ENCODE data around the gene TSPAN3.
A peak's percentile ranks its signal among the peaks of the same experiment; 100 is the strongest.

TSPAN3 gene

DNA sequence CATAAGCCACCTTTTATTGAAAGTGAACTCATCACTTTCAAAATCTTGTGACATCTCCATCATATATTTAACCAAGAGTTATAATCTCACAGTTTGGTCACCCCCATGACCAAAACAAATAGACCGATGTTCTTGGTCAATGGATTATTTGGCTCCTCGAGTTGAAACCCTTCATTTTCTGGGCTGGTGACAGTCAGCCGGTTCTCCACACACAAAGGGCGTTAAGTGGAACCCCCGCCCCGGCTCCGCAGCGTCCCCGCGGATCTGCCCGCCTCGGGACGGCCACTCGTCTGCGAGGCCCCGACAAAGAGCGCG is 772 bp downstream of the TSPAN3 start:
- Mint-ChIP-seq H3K36me3 (ENCODE audit: low read depth) (peaks cover 15% of the 10 kb centered on the region), H3K4me3 (peak overlapping the region; percentile 85), H3K4me1 (ENCODE audit: low read depth) (peaks cover 35% of the 10 kb centered on the region), H3K9me3 (no peaks in the 10 kb centered on the region), H3K27me3 (no peaks in the 10 kb centered on the region), H3K27ac (peak overlapping the region; percentile 85)
- DNase-seq: no peak

DNA sequence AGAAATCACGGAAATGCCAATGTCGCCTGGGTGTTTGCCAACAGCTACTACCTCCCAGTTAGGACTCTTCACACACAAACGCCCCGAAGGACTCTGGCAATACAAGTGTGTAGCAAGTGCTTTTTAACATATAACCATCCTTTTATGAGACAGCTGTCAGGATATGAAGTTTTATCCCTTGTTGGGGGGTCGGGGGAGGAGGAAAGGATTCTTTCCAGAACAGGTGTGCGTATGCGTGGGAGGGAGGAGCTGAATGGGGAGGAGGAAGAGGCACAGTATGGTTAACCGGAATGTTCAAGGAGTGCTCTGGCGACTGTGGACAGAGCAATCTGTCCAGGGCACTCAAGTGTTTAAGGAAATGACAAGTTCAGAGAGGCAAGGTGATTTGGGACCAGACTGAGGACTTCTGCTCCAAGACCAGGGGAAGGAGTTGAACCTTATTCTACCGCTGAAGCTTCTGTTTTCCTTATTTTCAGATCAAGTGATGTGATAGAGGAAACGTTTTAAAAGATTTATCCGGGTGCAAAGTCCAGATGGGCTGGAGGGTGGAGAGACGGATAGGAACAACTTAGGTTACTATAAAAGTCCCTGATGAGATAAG is 1.3 kb downstream of the TSPAN3 start:
- Mint-ChIP-seq H3K4me3 (peak overlapping the region; percentile 85), H3K9me3 (no peaks in the 10 kb centered on the region), H3K27me3 (no peaks in the 10 kb centered on the region), H3K36me3 (ENCODE audit: low read depth) (peaks cover 15% of the 10 kb centered on the region), H3K27ac (peak overlapping the region; percentile 85), H3K4me1 (ENCODE audit: low read depth) (peaks cover 40% of the 10 kb centered on the region)
- no peak for DNase-seq

DNA sequence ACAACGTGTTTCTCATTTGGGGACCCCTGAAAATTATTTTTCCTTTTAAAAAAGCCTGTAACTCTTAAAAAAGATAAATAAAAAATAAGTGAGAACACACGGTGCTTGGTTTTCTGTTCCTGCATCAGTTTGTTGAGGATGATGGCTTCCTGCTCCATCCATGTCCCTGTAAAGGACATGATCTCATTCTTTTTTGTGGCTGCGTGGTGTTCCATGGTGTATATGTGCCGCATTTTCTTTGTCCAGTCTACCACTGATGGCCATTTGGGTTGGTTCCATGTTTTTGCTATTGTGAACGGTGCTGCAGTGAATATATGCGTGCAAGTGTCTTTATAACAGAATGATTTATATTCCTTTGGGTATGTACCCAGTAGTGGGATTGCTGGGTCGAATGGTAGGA is 2.3 kb downstream of the TSPAN3 start:
- no peak for DNase-seq
- Mint-ChIP-seq H3K27ac (no peak overlapping the region), H3K4me3 (peak overlapping the region; percentile 19), H3K36me3 (ENCODE audit: low read depth) (peaks cover 15% of the 10 kb centered on the region), H3K9me3 (no peaks in the 10 kb centered on the region), H3K27me3 (no peaks in the 10 kb centered on the region), H3K4me1 (ENCODE audit: low read depth) (peaks cover 48% of the 10 kb centered on the region)

DNA sequence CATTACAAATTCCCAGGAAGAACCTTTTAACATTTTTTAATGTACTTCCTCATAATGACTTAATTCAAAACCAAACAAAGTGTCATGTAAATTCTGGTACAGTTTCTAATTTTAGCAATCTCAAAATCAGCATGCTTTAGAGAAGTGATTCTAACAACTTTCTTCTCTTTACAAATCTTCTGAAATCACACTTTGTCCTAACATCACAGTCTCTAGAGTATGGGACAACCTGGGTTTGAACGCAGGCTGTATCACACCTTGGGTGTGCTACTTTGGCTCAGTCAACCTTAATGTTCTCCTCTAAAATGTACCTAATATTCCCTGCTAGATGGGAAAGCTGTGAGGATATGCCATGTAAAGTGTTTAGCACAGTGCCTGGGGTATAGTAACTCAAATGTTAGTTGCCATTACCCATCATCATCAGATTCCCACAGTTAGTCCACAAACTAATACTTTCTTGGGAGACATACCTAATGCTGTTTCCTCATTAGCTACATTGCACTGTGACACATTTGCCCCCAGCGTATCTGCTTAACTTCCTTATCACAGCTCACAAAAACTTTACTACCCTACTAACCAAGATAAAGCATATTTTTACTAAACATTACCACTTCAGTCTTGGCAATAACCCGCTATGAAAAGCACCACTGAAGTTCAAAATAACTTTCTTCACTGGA is 3.1 kb downstream of the TSPAN3 start:
- Mint-ChIP-seq H3K27ac (no peak overlapping the region), H3K9me3 (no peaks in the 10 kb centered on the region), H3K4me3 (no peak overlapping the region), H3K27me3 (no peaks in the 10 kb centered on the region), H3K4me1 (ENCODE audit: low read depth) (peaks cover 52% of the 10 kb centered on the region), H3K36me3 (ENCODE audit: low read depth) (peaks cover 15% of the 10 kb centered on the region)
- DNase-seq: no peak

DNA sequence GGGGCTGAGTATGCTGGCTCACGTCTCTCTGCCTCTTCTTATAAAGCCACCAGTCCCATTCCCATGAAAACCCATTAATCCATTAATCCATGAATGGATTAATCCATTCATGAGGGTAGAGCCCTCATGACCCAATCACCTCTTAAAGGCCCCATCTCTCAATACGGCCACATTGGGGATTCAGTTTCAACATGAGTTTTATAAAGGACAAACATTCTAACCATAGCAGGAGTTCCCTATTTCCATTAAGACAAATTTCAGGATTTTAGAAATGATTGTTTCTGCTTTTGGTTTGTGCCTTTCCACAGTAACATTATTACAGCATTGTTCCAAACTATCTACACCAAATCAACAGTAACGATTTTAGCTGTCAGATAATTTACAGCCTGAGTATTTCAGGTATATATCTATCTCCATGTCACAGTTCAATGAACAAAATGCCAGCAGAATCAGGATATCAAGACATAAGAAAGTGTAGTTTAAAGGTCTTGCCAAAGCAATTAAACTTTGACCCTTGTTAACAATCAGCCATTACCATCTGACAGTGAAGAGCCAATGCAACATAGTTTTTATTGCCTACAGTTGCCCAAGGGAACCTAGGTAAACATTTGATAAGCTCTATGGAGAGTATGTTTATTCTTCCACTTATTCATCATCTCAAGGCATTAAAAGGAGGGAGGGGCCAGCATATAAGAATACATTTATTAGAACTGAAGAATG is 3.8 kb downstream of the TSPAN3 start:
- DNase-seq: no peak
- H3K4me1 Mint-ChIP-seq (ENCODE audit: low read depth): peaks cover 54% of the 10 kb centered on the region
- H3K27ac Mint-ChIP-seq: no peak overlapping the region

DNA sequence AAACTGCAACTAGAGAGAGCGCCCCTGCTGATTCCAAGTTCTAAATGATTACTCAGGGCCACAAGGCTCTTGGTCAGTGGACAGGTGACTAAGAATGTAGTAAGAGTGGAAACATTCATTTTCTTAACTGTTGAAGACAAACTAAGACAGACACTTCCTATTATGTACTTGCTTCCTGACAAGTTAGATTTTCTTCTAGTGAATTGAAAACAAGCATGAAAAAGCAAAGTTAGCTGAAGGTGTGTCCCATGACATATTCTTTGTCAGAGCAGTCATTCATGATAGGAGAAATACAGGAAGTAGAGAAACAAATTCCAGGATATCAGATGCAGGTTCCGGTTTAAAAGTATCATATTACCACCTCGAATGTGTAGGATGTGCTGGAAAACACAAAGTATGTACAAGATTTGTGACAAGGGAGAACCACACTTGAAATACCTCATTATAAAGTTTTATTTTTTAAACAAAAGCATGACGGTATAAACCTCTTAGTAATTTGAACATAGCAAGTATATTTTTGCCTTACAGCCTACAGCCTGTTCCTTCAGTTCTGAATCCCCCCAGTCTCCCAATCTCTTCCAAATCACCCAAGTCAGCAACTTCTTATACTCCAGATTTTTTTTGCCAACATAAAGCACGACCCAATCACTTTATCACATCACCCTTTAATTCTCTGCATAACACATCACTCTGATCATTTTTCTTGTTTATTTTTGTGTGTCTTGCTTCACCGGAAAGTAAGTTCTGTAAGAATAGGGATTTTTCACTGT is 6.2 kb downstream of the TSPAN3 start:
- H3K4me3 Mint-ChIP-seq: no peak overlapping the region
- no peak overlapping the region for H3K27ac Mint-ChIP-seq
- H3K9me3 Mint-ChIP-seq: no peaks in the 10 kb centered on the region
- no peak for DNase-seq
- H3K36me3 Mint-ChIP-seq (ENCODE audit: low read depth): peaks cover 10% of the 10 kb centered on the region
- no peaks in the 10 kb centered on the region for H3K27me3 Mint-ChIP-seq
- peaks cover 52% of the 10 kb centered on the region for H3K4me1 Mint-ChIP-seq (ENCODE audit: low read depth)

More for the DNA sequence above, 3.8 kb downstream of the TSPAN3 start:
- peaks cover 15% of the 10 kb centered on the region for H3K36me3 Mint-ChIP-seq (ENCODE audit: low read depth)
- H3K9me3 Mint-ChIP-seq: no peaks in the 10 kb centered on the region
- no peaks in the 10 kb centered on the region for H3K27me3 Mint-ChIP-seq
- no peak overlapping the region for H3K4me3 Mint-ChIP-seq

DNA sequence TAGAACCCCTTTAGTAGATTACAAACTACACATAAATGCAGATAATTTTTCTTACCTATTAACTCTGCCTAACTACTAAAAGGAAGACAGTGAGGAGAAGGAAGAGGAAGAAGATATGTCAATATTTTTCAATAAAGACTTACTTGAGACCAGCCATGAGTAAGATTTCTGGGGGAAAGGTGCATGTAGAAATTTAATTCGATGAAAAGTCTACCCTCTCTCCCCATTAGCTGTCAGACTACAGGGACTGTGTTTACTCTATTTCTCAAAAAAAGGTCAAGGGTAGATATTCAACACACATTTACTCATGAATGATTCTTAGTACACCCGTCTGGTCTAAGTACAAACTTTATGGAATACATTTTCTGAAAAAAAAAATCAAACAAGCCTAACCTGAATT is 6.8 kb downstream of the TSPAN3 start:
- H3K27ac Mint-ChIP-seq: no peak overlapping the region
- no peak for DNase-seq
- H3K36me3 Mint-ChIP-seq (ENCODE audit: low read depth): peaks cover 5% of the 10 kb centered on the region
- peaks cover 52% of the 10 kb centered on the region for H3K4me1 Mint-ChIP-seq (ENCODE audit: low read depth)
- no peak overlapping the region for H3K4me3 Mint-ChIP-seq
- no peaks in the 10 kb centered on the region for H3K27me3 Mint-ChIP-seq
- no peaks in the 10 kb centered on the region for H3K9me3 Mint-ChIP-seq

DNA sequence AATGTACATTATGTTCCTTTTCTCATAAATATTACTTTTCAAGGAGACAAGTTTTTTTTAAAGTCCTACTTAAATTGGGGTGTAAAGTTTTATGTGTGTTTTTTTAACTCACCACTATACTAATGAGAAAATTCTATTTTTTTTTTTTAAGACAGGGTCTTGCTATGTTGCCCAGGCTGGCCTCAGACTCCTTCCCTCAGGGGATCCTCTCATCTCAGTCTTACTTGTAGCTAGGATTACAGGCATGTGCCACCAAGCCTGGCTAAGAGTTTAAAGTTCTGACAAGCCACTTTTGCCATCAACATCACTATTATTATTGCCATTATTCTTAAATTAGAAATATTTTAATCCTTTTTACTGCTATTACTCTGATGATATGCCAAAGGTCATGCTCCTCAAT is 7.7 kb downstream of the TSPAN3 start:
- no peak overlapping the region for H3K27ac Mint-ChIP-seq
- H3K4me1 Mint-ChIP-seq (ENCODE audit: low read depth): peaks cover 50% of the 10 kb centered on the region
- H3K27me3 Mint-ChIP-seq: no peaks in the 10 kb centered on the region
- H3K9me3 Mint-ChIP-seq: no peaks in the 10 kb centered on the region
- no peak for DNase-seq
- no peaks in the 10 kb centered on the region for H3K36me3 Mint-ChIP-seq (ENCODE audit: low read depth)
- H3K4me3 Mint-ChIP-seq: no peak overlapping the region

DNA sequence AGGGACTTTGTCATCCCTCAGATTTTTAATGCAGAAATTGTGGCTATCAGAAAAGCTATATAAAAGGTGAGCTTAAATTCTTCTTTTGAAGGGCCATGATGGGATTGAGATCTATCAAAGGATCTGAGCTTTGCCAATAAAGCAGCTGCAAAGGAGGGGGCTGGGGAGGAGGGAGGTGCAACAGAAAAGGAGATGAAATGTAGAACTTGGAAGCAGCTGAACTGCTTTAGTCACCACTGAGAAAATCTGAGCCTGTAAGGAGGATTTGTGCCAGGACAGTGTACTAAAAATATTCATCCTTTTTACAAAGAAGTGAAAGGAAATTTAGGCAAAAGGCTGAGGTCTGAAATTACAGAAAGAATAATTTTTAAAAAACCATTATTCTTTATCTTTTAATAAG is 10.4 kb downstream of the TSPAN3 start:
- H3K27me3 Mint-ChIP-seq: no peaks in the 10 kb centered on the region
- H3K9me3 Mint-ChIP-seq: no peaks in the 10 kb centered on the region
- H3K27ac Mint-ChIP-seq: no peak overlapping the region
- no peaks in the 10 kb centered on the region for H3K36me3 Mint-ChIP-seq (ENCODE audit: low read depth)
- peaks cover 49% of the 10 kb centered on the region for H3K4me1 Mint-ChIP-seq (ENCODE audit: low read depth)
- H3K4me3 Mint-ChIP-seq: no peak overlapping the region
- DNase-seq: no peak

DNA sequence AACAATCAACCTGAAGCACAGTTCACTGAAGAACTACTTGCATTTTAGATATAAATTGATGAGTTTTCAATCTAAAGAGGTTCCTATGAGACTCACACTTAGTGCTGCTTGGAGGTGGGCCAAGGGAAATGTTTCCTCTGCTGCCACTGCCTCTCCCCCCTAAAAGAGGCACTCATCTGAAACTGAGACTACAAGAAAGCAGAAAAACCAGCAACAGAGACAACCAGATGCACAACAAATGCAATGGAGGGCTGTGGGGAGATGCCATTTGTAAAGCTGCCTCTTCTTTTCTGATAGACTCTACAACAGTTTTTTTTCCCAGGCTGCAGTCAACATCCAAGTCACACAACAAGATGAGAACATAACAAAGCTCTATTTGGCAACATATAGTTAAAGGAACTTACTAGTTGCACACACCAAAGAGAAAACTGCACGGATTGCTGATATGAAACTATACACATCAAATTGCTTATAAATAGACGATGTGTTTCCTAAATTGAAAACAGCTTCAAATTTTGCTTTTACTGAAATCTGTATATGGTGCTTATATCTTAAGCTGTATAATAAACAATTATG is 11.0 kb downstream of the TSPAN3 start:
- H3K4me1 Mint-ChIP-seq (ENCODE audit: low read depth): peaks cover 46% of the 10 kb centered on the region
- no peak for DNase-seq
- peak overlapping the region; percentile 1 for H3K27ac Mint-ChIP-seq
- H3K4me3 Mint-ChIP-seq: no peak overlapping the region
- no peaks in the 10 kb centered on the region for H3K9me3 Mint-ChIP-seq
- H3K27me3 Mint-ChIP-seq: no peaks in the 10 kb centered on the region
- no peaks in the 10 kb centered on the region for H3K36me3 Mint-ChIP-seq (ENCODE audit: low read depth)

DNA sequence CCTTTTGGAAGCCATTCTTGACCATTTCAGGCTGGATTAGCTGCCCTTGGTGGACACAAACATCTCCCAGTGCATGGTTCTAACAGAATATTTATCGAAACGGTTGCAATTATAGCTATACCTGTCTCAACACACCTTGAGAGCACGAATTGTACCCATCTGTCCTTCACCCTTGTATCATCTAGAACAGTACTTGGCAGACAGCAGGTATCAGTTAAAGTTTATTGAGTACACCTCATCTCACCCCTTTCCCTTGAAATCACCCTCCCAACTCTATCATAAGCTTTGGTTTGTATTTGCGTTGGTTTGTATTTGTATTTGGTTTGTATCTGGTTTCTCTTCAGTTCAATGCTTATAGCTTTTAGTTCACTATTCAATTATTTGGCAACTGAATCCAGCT is 12.4 kb downstream of the TSPAN3 start:
- Mint-ChIP-seq H3K27me3 (no peaks in the 10 kb centered on the region), H3K4me1 (ENCODE audit: low read depth) (peaks cover 40% of the 10 kb centered on the region), H3K27ac (no peak overlapping the region), H3K4me3 (no peak overlapping the region), H3K9me3 (no peaks in the 10 kb centered on the region), H3K36me3 (ENCODE audit: low read depth) (peaks cover 9% of the 10 kb centered on the region)
- DNase-seq: no peak

DNA sequence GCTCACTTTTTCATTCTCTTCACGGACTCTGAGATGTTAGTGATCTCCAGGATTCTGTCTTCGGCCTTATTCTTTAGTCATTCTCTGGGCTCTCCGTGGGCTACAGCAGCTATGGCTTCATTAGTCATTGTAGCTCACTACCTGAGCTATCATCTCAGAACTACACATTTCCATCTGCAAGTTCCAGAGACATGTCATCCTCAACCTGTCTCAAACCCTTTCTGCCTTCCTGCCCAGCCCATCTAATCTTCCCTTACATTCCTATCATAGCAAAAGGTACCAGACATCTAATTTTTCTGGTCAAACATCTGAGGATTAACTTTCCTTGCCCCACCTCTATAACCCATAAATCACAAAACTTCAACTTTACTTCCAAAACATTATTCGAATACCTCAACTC is 13.2 kb downstream of the TSPAN3 start:
- Mint-ChIP-seq H3K4me1 (ENCODE audit: low read depth) (peaks cover 37% of the 10 kb centered on the region), H3K27me3 (no peaks in the 10 kb centered on the region), H3K4me3 (no peak overlapping the region), H3K9me3 (no peaks in the 10 kb centered on the region), H3K36me3 (ENCODE audit: low read depth) (peaks cover 15% of the 10 kb centered on the region), H3K27ac (peak overlapping the region; percentile 56)
- DNase-seq: no peak

DNA sequence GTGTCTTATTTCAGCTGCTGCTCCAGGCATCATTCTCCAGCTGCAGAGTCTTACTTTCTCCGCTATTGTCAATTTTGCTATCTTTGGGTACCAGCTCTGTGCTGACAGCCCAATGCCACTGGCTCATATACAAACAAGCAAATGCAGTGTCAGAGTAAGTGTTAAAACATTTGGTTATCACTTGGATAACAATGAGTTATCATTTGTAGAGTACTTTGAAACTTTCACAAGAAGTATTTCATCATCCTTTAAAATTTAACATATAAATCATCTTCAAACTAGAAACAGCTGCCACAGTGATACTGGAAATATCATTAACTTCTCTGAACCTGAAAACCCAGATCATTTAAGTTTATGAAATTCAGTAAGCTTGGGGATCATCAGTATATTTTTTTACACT is 13.8 kb downstream of the TSPAN3 start:
- Mint-ChIP-seq H3K36me3 (ENCODE audit: low read depth) (peaks cover 21% of the 10 kb centered on the region), H3K27ac (peak overlapping the region; percentile 56), H3K27me3 (no peaks in the 10 kb centered on the region), H3K9me3 (no peaks in the 10 kb centered on the region), H3K4me3 (no peak overlapping the region), H3K4me1 (ENCODE audit: low read depth) (peaks cover 34% of the 10 kb centered on the region)
- DNase-seq: no peak

DNA sequence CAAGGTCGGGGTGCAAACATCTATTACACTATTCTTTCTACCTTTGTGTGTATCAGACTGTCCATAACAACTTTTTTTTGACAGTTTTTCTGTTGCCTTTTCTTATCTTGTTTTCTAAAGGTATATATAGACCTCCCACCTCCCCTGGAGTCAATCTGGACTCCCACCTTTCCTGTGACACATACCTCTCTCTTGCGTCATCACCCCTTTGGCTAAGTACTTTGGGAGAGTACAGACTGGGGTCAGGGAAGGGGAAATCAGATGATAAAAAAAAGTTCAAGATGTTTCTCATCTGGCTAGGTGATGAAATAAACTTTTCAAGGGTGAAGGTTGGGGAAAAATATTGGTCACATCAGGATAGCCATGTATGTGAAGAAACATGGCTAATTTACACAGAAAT is 17.2 kb downstream of the TSPAN3 start:
- no peak for DNase-seq
- no peak overlapping the region for H3K4me3 Mint-ChIP-seq
- peaks cover 46% of the 10 kb centered on the region for H3K36me3 Mint-ChIP-seq (ENCODE audit: low read depth)
- peaks cover 20% of the 10 kb centered on the region for H3K4me1 Mint-ChIP-seq (ENCODE audit: low read depth)
- no peak overlapping the region for H3K27ac Mint-ChIP-seq
- no peaks in the 10 kb centered on the region for H3K27me3 Mint-ChIP-seq
- no peaks in the 10 kb centered on the region for H3K9me3 Mint-ChIP-seq

All from activated T-cell treated with anti-CD3 and anti-CD28 coated beads, Interleukin-2, amount 50 U/mL, for 24 hours (primary cell).